ENCODE results near the gene PPFIBP1.

The PPFIBP1 gene

GRCh38 chr12:27573972-27574371, 50.0 kb downstream of the PPFIBP1 start:
- no peak overlapping the region for H4K8ac ChIP-seq (ENCODE audit: low read depth, low read length)
- H3K27ac ChIP-seq (ENCODE audit: low read depth, low read length): no peak overlapping the region
- H3K4me3 ChIP-seq (ENCODE audit: low read depth, low read length): no peak overlapping the region
- peaks cover 0 to 4% of the 10 kb centered on the region in 2 experiments for H3K4me1 ChIP-seq (ENCODE audit: control insufficient read depth in 1 of 2, insufficient read depth in 2 of 2, low read length in 2 of 2)
- no peak overlapping the region for H4K91ac ChIP-seq (ENCODE audit: low read depth, low read length)
- no peak overlapping the region for H3K14ac ChIP-seq (ENCODE audit: low read length)
- DNase-seq: no peak
- H3K27me3 ChIP-seq (ENCODE audit: insufficient read depth, low read length): no peaks in the 10 kb centered on the region
- H3K4ac ChIP-seq (ENCODE audit: low read depth, low read length): peak overlapping the region; percentile 83
- no peak overlapping the region for H2BK120ac ChIP-seq (ENCODE audit: insufficient read depth, low read length, poor library complexity)
- H3K36me3 ChIP-seq (ENCODE audit: control insufficient read depth in 1 of 2, insufficient read depth in 2 of 2, low read length in 2 of 2): peaks cover 3 to 8% of the 10 kb centered on the region in 2 experiments
- H3K79me2 ChIP-seq (ENCODE audit: control insufficient read depth, insufficient read depth, low read length, poor library complexity): no peaks in the 10 kb centered on the region
- no peak overlapping the region for H3K4me2 ChIP-seq (ENCODE audit: low read length)
- no peaks in the 10 kb centered on the region for H3K79me1 ChIP-seq (ENCODE audit: low read length)
- no peak overlapping the region for H3K23ac ChIP-seq (ENCODE audit: low read length)
- H2AFZ ChIP-seq (ENCODE audit: insufficient read depth, low read length, poor library complexity): no peak overlapping the region
- no peaks in the 10 kb centered on the region for H3K9me3 ChIP-seq (ENCODE audit: insufficient read depth, low read depth, low read length)
- H2BK5ac ChIP-seq (ENCODE audit: low read depth, low read length, poor library complexity): no peak overlapping the region
- H3K9ac ChIP-seq (ENCODE audit: low read length): no peak overlapping the region
- no CpG with 5 or more reads among the region's 3 CpGs for WGBS (ENCODE audit: extremely low coverage, insufficient coverage, insufficient read length)
- H2AK5ac ChIP-seq (ENCODE audit: low read length): no peak overlapping the region
- H4K12ac ChIP-seq (ENCODE audit: low read depth, low read length): no peak overlapping the region
- no peak overlapping the region for H2BK12ac ChIP-seq (ENCODE audit: low read length)
- H3K18ac ChIP-seq (ENCODE audit: low read length): peak overlapping the region; percentile 59

- Histone ChIP-seq H3K23ac (ENCODE audit: low read length) (no peak overlapping the region), H3K4ac (ENCODE audit: low read depth, low read length) (no peak overlapping the region)
Measured at GRCh38 chr12:27575090-27575761, 51.2 kb downstream of the PPFIBP1 start.

GRCh38 chr12:27575762-27576118, 51.7 kb downstream of the PPFIBP1 start:
- Histone ChIP-seq H3K79me1 (ENCODE audit: low read length) (no peaks in the 10 kb centered on the region), H3K9me3 (ENCODE audit: insufficient read depth, low read depth, low read length) (no peaks in the 10 kb centered on the region), H3K23ac (ENCODE audit: low read length) (no peak overlapping the region), H4K8ac (ENCODE audit: low read depth, low read length) (no peak overlapping the region), H2BK12ac (ENCODE audit: low read length) (no peak overlapping the region), H4K91ac (ENCODE audit: low read depth, low read length) (no peak overlapping the region), H3K9ac (ENCODE audit: low read length) (no peak overlapping the region), H3K4me2 (ENCODE audit: low read length) (no peak overlapping the region), H2AFZ (ENCODE audit: insufficient read depth, low read length, poor library complexity) (no peak overlapping the region), H3K27ac (ENCODE audit: low read depth, low read length) (no peak overlapping the region), H3K18ac (ENCODE audit: low read length) (no peak overlapping the region), H2BK5ac (ENCODE audit: low read depth, low read length, poor library complexity) (no peak overlapping the region), H2BK120ac (ENCODE audit: insufficient read depth, low read length, poor library complexity) (no peak overlapping the region), H3K79me2 (ENCODE audit: control insufficient read depth, insufficient read depth, low read length, poor library complexity) (no peaks in the 10 kb centered on the region), H3K36me3 (ENCODE audit: control insufficient read depth in 1 of 2, insufficient read depth in 2 of 2, low read length in 2 of 2) (peaks cover 3 to 13% of the 10 kb centered on the region in 2 experiments), H3K4me3 (ENCODE audit: low read depth, low read length) (no peak overlapping the region), H3K27me3 (ENCODE audit: insufficient read depth, low read length) (no peaks in the 10 kb centered on the region), H4K12ac (ENCODE audit: low read depth, low read length) (no peak overlapping the region), H3K4me1 (ENCODE audit: control insufficient read depth in 1 of 2, insufficient read depth in 2 of 2, low read length in 2 of 2) (peaks cover 0 to 4% of the 10 kb centered on the region in 2 experiments), H3K14ac (ENCODE audit: low read length) (no peak overlapping the region), H2AK5ac (ENCODE audit: low read length) (no peak overlapping the region), H3K4ac (ENCODE audit: low read depth, low read length) (no peak overlapping the region)
- DNase-seq: no peak
- no CpG with 5 or more reads among the region's 2 CpGs for WGBS (ENCODE audit: extremely low coverage, insufficient coverage, insufficient read length)

More at GRCh38 chr12:27575090-27575761, 51.2 kb downstream of the PPFIBP1 start:
- no peak overlapping the region for H3K18ac ChIP-seq (ENCODE audit: low read length)
- H2AK5ac ChIP-seq (ENCODE audit: low read length): no peak overlapping the region
- H3K79me2 ChIP-seq (ENCODE audit: control insufficient read depth, insufficient read depth, low read length, poor library complexity): no peaks in the 10 kb centered on the region
- H3K27ac ChIP-seq (ENCODE audit: low read depth, low read length): no peak overlapping the region
- H2AFZ ChIP-seq (ENCODE audit: insufficient read depth, low read length, poor library complexity): no peak overlapping the region
- no peak overlapping the region for H4K12ac ChIP-seq (ENCODE audit: low read depth, low read length)
- no peak overlapping the region for H4K91ac ChIP-seq (ENCODE audit: low read depth, low read length)
- DNase-seq: no peak
- no peak overlapping the region for H4K8ac ChIP-seq (ENCODE audit: low read depth, low read length)
- no peak overlapping the region for H3K4me3 ChIP-seq (ENCODE audit: low read depth, low read length)
- H2BK120ac ChIP-seq (ENCODE audit: insufficient read depth, low read length, poor library complexity): no peak overlapping the region
- H2BK5ac ChIP-seq (ENCODE audit: low read depth, low read length, poor library complexity): no peak overlapping the region
- no peak overlapping the region for H3K9ac ChIP-seq (ENCODE audit: low read length)
- H2BK12ac ChIP-seq (ENCODE audit: low read length): no peak overlapping the region
- no peak overlapping the region for H3K14ac ChIP-seq (ENCODE audit: low read length)
- no peaks in the 10 kb centered on the region for H3K9me3 ChIP-seq (ENCODE audit: insufficient read depth, low read depth, low read length)
- H3K27me3 ChIP-seq (ENCODE audit: insufficient read depth, low read length): no peaks in the 10 kb centered on the region
- H3K4me2 ChIP-seq (ENCODE audit: low read length): no peak overlapping the region
- no peaks in the 10 kb centered on the region for H3K79me1 ChIP-seq (ENCODE audit: low read length)
- peaks cover 0 to 4% of the 10 kb centered on the region in 2 experiments for H3K4me1 ChIP-seq (ENCODE audit: control insufficient read depth in 1 of 2, insufficient read depth in 2 of 2, low read length in 2 of 2)
- peaks cover 3 to 13% of the 10 kb centered on the region in 2 experiments for H3K36me3 ChIP-seq (ENCODE audit: control insufficient read depth in 1 of 2, insufficient read depth in 2 of 2, low read length in 2 of 2)

- Histone ChIP-seq H3K4me3 (ENCODE audit: low read depth, low read length) (no peak overlapping the region), H4K12ac (ENCODE audit: low read depth, low read length) (no peak overlapping the region), H4K8ac (ENCODE audit: low read depth, low read length) (no peak overlapping the region), H3K18ac (ENCODE audit: low read length) (no peak overlapping the region), H3K9ac (ENCODE audit: low read length) (no peak overlapping the region), H2AK5ac (ENCODE audit: low read length) (no peak overlapping the region), H3K79me2 (ENCODE audit: control insufficient read depth, insufficient read depth, low read length, poor library complexity) (no peaks in the 10 kb centered on the region), H3K9me3 (ENCODE audit: insufficient read depth, low read depth, low read length) (no peaks in the 10 kb centered on the region), H3K4me2 (ENCODE audit: low read length) (no peak overlapping the region), H3K36me3 (ENCODE audit: control insufficient read depth in 1 of 2, insufficient read depth in 2 of 2, low read length in 2 of 2) (peaks cover 6 to 13% of the 10 kb centered on the region in 2 experiments), H2AFZ (ENCODE audit: insufficient read depth, low read length, poor library complexity) (no peak overlapping the region), H3K4ac (ENCODE audit: low read depth, low read length) (no peak overlapping the region), H4K91ac (ENCODE audit: low read depth, low read length) (no peak overlapping the region), H2BK5ac (ENCODE audit: low read depth, low read length, poor library complexity) (no peak overlapping the region), H2BK120ac (ENCODE audit: insufficient read depth, low read length, poor library complexity) (no peak overlapping the region), H3K79me1 (ENCODE audit: low read length) (no peaks in the 10 kb centered on the region), H2BK12ac (ENCODE audit: low read length) (no peak overlapping the region), H3K27me3 (ENCODE audit: insufficient read depth, low read length) (no peaks in the 10 kb centered on the region), H3K23ac (ENCODE audit: low read length) (no peak overlapping the region), H3K14ac (ENCODE audit: low read length) (no peak overlapping the region), H3K27ac (ENCODE audit: low read depth, low read length) (no peak overlapping the region), H3K4me1 (ENCODE audit: control insufficient read depth in 1 of 2, insufficient read depth in 2 of 2, low read length in 2 of 2) (peaks cover 0 to 4% of the 10 kb centered on the region in 2 experiments)
- WGBS (ENCODE audit: extremely low coverage, insufficient coverage, insufficient read length): no CpG with 5 or more reads among the region's 3 CpGs
- DNase-seq: no peak
Measured at GRCh38 chr12:27576667-27577347, 52.8 kb downstream of the PPFIBP1 start.

Measured in trophoblast cell (in vitro differentiated cells and primary cell).